Fibroblast of peridontal ligament (primary cell): Measurements from ENCODE around the gene PDE6D.

ENCODE experiments used
- DNase-seq: peaks from one replicate; pipeline ENCODE4 v3.0.0-alpha.2; 2010; ENCODE audit errors: extremely low read depth

PDE6D gene

DNA sequence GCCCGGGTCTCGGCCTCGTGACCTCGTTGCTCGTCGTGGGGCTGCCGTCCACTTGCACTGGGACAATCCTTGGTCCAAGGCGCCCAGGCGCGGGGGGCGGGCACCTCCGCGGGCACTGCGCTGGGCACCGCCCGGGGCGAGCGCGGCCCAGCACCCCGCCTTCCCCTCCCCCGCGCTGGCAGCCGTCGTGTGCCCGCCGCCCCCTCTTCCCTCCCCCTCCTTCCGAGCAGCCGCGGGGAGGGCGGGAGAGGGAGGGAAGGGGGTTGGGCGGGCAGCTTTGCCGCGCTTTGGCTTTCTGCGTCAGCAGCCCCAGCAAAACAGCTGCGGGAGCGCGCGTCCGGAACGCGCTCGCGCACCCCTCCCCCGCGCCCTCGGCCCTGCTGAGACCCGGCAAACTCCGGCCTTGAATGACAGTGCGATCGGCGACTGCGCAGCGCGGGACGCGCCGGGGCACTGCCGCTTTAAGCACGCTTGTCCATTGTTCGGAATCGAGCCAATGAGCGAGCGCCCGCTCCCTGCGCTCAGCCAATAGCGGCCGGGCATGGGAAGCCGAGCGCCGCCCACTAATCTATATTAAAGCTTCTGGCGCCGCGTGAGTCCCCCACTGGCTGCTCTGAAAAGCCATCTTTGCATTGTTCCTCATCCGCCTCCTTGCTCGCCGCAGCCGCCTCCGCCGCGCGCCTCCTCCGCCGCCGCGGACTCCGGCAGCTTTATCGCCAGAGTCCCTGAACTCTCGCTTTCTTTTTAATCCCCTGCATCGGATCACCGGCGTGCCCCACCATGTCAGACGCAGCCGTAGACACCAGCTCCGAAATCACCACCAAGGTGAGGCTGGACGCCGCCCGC is 72.9 kb downstream of the PDE6D start, which contains the start of gene PTMA:
Gene PTMA (plus strand): TSS at position 599 of the 846 bp plus-strand sequence. CDS start 182 bp downstream, at position 781.
- peak; percentile 99 for DNase-seq

DNA sequence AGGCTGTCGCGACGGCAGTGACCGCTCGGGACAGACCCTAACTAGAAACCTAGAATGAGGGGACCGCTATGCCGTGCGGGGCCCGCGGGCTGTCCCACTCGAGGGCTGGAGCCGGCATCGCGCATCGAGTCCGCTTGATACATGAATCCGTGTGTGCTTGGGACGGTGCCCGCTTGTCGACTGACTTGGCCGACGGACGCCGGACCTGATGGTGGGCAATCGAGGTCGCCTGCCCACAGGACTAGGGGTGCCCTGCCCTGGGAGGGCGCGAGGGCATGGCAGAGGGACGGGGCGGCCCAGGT is 73.5 kb downstream of the PDE6D start:
- peak; percentile 29 for DNase-seq

DNA sequence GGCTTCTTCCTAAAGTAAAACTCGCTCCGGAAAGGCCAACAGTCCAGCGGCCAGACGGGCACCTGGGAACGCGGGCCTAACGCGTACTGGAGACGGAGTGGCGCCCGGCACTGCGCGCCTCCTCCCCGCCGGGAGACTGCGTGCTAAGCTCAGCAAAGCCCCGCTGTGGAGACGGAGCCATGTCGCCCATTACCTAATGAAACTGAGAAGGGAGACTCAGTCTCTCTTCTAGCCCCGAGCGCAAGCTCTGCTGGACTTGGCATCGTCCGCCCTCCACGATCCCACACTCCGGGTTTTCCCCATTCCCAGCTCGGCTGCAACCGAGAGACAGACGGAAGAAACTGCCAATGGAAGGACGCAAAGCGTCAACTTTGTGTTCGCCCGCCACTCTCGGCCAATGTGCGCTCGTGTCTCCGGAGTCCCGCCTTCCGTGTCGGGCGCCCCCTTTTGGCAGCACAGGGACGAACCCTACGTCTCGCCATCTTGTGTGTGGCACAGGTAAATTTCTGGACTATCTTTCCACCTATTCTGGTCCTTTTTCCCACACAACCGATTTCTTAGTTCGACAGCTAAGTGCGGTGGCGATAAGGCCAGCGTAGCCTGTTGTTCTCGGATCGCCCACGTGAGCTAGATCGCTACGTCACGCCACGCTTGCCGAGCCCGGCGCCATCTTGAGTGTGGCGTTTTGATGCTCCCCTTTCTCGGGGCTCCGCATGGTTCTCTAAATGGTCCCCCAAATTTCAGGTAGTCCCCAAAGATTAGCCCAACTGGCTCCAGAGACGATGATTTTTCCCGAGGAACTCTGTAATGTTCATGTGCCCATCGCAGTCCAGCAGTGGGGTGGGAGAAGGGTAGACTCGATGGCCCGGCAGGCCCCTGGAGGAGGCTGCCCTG is 74.1 kb downstream of the PDE6D start:
- peak; percentile 99 for DNase-seq

DNA sequence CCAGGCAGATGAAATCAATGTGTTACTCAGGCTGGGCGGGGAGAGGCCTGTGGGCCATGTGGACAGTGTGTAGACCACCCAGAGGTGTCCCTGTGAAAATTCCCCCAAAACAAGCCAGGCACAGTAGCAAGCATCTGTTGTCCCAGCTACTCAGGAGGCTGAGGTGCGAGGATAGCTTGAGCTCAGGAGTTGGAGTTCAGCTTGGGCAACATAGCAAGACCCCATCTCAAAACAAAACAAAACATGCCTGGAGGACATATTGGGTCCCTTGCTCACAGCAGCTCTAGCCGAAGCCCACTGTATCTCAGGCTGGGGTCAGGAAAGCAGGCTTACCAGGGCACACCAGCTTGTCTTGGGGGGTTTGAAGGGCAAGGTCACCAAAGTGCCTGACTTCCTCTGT is 77.1 kb downstream of the PDE6D start:
- DNase-seq, result no peak

DNA sequence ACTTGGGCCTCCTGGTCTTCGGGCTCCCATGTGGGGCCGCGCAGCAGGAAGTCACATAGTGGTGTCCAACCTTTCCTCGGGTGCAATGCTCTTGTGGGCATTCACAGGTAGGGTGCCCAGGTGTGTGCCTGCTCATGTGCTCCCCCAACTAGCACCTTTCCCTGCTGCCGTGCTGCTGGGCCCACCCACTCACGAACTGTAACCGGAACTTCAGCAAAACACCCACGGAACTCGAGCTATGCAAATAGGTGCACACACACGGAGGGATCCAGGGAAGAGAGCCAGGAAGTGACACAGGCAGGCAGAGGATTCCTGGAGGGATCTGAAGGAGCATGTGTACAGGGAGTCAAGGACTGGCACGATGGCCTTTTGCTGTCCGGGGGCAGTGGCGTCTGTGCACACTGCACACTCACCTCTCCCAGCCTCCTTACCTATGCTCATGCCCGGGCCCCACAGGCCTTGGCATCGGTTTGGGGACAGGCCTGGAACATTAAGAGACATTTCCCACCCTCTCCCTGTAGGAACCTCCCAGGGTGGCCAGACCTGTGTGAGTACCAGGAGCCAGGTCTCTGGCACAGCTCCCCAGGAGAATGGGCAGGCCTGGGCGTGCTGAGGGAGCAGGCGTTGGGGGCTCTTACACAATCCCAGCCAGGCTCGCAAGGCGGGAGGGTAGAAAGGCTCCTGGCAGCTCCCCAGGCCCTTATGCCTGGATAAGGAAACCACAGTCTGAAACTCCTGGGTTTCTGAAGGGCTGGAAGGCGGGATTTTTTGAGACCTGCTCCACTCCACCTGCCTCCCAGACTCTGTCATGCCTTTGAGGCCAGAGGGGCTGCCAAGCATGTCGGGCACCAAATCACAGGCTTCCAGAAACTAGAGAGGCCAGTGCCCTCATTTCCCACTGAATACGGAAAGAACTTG is 79.4 kb downstream of the PDE6D start:
- DNase-seq, result peak; percentile 62

DNA sequence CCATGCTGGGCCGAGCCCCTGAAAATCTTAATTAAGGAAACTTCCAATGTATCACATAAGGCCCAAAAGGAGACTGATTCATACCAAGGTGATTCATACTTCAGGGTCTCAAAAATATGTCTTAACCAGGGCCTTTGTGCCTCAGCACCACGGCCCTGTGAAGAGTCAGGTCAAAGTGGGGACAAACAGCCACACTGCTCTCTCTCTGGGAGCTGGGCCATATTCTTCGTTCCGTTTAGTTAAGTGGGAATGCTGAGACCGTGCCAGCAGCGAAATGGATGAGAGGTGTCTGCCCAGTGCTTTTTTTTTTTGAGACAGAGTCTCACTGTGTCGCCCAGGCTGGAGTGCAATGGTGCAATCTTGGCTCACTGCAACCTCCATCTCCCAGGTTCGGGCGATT is 82.1 kb downstream of the PDE6D start:
- DNase-seq, result peak; percentile 45

DNA sequence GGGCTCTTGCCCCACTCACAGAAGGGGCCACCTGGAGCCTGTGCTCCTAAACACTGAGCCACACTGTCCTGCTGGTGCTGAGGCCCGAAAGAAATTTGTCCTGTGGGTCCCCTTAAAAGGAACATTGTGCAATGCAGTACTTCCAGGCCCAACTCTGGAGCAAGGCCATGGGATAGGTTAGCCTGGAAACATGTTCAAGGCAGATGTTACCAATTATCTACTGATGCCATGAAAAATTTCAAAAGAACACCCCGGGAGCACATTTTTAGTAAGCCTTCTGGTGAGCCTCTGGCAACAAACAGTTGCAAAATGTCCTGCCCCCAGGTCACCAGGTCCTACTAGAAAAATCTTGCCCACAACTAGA is 85.1 kb downstream of the PDE6D start:
- DNase-seq, result peak; percentile 94

DNA sequence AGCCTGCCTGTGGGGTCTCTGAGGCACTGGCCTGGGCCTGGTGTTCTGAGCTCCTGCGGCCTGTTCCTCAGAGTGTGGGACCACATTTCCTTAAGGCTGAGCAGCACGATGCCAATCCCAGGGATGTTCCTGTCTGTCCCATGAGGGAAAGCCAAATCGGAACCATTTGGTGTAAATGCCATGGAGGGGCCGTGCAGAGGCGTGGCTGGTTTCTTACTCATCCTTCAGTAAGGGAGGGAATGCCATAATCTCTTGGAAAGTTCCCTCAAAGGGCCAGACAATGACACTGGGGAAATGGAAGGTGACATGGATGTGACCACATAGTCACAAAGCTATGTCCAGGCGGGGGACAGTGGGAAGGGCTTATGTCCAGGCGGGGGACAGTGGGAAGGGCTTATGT is 87.1 kb downstream of the PDE6D start:
- DNase-seq, result no peak

DNA sequence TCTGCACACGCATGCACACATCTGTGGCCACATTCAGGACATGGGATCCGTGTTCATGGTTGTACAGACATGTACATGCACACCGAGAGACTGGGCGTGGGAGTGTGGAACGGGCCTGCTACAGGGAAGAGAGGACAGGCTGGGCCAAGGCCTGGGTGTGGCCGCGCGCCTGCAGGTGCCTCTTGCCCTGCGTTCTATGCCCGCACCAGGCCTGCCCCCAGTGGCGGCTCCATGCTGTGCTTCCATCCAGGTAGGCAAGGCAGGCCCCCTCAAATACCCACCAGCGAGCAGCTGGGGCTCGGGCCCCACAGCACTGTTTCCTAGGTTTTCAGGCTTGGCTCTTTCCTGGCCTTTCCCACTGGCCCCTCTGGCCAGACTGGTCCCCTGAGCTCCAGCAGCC is 88.2 kb downstream of the PDE6D start:
- DNase-seq, result no peak

DNA sequence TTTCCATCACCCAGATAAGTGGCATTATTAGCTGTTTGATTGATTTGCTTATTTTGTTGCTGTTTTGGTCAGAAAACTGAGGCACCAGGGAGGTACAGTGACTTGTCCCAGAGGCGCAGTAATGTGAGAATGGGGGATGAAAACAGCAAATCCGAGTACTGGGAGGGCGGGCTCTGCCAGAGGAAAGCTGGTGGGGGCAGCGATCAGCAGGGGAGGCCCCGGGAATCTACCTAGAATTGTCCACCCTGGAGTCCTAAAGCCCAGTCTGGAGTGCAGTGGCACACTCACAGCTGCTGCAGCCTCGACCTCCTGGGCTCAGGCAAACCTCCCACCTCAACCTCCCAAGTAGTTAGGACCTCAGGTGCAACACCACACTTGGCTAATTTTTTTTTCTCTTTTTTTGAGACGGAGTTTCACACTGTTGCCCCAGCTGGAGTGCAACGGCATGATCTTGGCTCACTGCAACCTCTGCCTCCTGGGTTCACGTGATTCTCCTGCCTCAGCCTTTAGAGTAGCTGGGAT is 89.8 kb downstream of the PDE6D start:
- no peak for DNase-seq

DNA sequence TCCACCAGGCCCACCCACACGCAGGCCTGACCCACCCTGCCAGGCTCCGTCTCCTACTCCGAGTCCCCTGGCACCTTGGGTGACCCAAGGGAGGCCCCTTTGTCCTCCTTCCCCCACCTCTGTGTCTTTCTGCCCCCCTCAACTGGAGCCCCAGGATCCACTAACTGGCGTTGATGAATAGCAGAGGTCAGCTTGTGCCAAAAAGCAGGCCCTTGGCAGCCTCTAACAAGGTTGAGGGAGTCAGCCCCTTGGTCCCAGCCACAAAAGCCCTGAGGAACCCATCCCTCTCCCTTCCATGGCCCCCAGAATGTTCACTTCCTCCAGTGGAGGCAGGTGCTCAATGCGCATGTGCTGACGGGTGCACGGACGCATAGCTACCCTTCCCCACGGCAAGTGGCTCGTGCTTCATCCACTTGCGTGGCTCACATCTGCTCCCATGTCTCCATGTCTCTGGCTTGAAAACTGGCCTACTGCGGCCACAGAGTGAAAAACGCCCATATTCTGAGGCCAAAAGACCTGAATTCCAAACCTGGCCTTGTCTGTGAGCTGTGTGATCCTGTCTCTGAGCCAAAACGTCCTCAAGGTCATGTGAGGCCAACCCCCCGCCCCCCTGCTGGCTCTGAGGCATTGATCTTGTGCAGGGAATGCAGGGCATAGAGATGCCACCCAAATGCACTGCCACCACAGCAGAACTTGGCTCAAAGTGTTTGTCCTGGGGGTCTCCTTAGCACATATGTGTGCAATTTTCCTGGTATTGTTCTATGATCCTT is 91.8 kb downstream of the PDE6D start:
- no peak for DNase-seq

DNA sequence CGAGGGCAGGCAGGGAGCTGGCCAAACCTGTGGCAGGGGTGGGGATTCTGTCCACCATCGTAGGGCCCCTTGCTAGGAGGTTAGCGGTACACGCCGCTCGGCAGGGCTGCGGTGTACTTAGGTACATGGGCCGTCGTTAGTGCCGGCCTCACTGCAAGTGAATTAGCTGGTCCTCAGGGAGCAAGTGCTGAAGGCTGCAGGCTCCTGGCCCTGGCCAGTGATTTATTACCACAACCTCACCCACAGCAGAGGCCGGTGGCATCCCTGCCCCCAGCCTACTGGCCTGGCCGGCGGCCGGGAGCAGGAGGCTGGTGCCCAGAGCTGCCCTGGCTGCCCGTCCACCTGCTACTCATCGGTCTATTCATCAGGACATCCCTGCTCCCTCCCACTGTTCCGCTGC is 92.4 kb downstream of the PDE6D start:
- DNase-seq, result no peak

DNA sequence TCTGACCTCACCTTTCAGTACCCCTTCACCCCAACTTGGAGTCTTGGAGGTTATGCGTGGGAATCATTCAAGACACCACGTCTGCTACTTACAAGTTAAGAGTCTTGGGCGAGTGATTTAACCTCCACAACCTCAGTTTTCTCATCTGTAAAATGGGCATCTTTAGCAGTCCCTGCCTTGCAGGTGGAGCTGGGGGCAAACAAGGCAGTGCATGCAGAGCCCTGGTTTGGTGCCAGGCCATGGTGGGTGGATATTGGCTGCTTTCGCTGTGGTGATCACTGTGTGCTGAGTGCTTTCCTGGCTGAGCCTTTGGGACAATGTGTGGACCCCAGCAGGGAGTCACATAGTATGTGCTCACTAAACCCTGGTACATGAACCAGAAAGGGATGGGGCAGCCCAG is 93.1 kb downstream of the PDE6D start:
- no peak for DNase-seq

DNA sequence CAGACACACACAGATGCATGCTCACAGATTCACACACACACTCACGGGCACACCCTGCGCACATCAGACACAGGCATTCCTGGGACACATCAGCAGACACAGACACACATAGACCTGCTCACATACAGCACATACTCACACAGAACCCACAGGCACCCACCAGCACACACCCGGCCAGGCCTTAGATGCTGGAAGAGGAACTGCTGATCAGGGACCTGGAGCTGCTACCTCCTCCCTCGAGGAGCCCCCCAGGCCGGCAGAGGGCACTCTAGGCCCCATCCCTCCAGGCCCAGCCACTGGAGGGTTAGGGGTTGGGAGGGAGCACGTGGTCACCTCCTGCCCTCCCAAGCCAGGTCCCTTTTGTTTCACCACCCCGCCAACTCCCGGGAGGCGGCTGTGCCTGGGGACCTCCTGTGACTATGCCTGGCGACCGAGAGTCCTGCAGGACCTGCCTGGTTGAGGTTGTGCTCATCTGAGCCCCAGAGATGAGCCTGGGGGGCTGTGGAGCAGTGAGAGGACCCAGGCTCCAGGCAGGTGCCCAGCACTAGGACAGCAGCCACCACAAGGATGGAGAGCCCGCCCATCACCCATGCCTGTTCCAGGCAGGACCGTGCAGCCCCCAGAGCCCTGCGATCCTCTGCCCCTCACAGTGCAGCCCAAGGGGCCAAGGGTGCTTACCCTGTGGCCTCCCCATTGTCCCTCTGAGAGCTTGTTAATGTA is 93.8 kb downstream of the PDE6D start:
- DNase-seq, result peak; percentile 18

DNA sequence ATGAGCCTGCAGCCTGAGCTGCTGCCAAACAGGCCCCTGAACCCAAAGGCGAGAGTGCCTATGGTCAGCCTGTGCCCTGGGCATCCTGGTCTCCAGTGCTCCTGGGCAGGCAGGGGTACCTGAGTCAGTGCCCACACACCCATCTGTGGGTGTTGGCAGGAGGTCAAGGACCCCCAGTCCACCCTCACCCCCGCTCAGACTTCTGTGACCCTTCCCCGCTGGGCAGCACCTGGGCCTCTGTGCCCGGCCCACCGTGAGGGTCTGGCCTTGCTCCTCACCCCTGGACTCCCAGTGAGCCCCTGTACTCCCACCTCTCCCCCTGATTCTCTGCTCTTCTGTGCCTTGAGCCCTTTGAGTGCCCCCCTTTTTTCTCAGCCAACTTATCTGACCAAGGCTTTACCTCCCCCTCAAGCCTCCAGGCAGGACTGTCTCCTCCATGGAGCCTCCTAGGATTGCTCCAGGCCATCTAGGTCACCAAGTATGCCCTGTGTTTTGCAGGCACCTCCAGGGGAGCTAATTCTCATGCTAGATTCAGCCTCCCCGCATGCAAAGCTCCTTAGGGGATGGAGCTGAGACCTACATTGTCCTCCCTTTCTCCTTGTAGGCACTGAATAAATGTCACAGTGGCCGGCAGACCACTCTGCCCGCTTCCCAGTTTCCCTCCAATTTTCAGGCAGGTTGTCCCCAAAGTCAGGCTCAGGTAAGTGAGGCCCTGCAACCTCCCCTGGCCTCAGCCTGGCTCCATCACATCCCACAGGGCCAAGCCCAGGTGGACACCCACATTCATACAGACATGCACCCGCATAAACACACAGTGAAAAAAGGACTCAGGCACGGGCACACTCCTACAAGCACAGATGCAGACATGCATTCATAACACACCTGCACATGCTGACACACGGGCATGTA is 94.6 kb downstream of the PDE6D start:
- no peak for DNase-seq

DNA sequence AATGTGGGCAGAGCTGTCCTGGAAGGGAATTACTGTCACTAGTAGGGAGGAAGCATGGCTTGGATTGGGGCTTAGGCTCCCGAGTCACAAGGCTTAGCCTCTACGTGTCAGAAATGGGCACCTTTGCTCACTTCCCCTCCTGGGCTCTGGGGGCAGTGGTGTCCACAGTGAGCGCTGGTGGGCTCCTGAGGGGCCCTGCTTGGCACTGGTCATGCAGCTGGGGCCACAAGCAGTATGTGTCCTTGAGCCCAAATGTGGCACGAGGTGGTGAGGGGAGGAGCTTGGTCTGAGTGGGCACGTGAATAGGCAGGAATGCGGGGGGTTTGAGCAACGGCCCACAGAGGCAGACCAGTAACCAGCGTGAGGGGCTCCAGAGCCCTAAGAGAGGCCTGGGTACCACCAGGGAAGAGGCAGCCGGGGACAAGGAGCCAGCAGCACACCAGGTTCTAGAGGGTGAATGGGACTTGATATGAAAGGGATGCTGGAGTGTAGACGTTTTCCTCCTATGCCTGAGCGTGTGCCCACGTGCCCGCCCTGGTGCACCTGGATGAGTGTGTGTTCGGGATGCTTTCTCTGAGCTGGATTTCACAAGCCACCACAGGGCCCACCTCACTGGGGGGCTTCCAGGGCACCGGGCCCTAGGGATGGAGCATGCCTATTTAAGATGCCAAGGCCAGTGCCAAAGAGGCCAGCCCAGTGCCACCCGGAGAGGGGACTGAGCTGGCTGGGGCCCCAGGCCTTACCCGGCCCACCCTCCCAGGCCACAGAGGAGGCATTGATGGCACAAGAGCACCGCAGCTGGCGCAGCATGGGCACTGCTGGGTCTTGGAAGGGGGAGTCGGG is 95.5 kb downstream of the PDE6D start:
- DNase-seq, result no peak

DNA sequence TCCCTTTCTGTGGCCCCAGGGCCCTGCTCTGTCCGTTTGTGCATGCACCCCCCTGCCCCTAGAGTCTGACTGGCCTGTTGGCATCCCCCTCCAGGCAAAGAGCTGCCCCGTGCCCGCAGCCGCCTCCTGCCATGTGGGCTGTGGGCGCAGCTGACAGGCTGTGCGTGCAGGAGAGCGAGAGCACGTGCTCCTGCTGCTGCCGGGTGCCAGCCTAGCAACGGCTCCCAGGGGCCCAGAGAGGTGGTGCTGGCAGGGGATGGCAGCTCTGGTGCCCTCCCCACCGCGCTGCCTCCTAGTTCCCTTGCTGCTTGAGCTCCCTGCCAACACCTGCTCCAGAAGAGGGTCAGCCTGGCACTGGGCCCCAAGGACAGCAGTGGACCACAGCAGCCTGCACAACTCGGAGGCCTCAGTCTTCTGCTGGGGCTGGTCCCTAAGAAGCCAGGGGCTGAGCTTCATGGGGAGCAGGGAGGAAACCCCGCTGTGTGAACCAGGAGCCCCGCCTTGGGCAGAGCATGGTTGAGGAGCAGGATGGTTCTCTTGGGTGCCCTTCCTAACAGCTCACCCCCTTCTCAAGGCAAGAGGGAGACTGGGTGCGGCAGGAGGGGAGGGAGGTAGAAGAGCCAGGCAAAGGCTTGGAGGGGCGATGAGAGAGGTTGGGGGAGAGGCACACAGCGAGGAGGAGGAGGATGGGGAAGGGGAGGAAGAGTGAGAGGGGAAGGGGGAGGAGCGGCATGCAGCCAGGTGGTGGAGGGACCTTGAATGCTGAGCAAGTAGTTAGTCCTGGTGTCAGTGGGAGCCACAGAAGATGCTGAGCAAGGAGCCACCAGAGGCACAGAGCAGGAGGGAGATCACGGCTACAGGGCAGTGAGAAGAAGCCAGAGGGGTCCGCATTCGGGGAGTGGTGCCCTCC is 96.5 kb downstream of the PDE6D start:
- DNase-seq, result no peak
